Measurements from ENCODE around the gene XRN1.
"Not testable (repeated sequence)": the region's sequence is repeated elsewhere in the genome, so short reads cannot be mapped to it uniquely, and the experiment has no call there.

DNA sequence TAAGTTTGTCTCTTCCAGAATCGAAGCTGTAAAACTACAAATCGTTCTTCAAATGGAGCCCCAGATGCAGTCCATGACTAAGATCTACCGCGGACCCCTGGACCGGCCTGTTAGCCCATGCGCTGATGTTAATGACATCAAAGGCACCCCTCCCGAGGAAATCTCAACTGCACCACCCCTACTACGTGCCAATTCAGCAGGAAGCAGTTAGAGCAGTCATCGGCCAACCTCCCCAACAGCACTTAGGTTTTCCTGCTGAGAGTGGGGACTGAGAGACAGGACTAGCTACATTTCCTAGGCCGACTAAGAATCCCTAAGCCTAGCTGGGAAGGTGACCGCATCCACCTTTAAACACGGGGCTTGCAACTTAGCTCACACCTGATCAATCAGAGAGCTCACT, 4.8 kb downstream of the XRN1 start:
- TF ChIP-seq, protein P1, sequence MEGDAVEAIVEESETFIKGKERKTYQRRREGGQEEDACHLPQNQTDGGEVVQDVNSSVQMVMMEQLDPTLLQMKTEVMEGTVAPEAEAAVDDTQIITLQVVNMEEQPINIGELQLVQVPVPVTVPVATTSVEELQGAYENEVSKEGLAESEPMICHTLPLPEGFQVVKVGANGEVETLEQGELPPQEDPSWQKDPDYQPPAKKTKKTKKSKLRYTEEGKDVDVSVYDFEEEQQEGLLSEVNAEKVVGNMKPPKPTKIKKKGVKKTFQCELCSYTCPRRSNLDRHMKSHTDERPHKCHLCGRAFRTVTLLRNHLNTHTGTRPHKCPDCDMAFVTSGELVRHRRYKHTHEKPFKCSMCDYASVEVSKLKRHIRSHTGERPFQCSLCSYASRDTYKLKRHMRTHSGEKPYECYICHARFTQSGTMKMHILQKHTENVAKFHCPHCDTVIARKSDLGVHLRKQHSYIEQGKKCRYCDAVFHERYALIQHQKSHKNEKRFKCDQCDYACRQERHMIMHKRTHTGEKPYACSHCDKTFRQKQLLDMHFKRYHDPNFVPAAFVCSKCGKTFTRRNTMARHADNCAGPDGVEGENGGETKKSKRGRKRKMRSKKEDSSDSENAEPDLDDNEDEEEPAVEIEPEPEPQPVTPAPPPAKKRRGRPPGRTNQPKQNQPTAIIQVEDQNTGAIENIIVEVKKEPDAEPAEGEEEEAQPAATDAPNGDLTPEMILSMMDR (IDR thresholded peaks at IDR 0.05 in 8 of 11, conservative IDR thresholded peaks at IDR 0.05 in 3 of 11) = not testable (repeated sequence)
- not testable (repeated sequence) for TF ChIP-seq POLR2AphosphoS5, POLR2A (IDR thresholded peaks at IDR 0.05)

Data from spleen (tissue), 7 donors.